ENCODE measurements around the gene COMP.
"Not testable (repeated sequence)": the region's sequence is repeated elsewhere in the genome, so short reads cannot be mapped to it uniquely, and the experiment has no call there.

The COMP gene

DNA sequence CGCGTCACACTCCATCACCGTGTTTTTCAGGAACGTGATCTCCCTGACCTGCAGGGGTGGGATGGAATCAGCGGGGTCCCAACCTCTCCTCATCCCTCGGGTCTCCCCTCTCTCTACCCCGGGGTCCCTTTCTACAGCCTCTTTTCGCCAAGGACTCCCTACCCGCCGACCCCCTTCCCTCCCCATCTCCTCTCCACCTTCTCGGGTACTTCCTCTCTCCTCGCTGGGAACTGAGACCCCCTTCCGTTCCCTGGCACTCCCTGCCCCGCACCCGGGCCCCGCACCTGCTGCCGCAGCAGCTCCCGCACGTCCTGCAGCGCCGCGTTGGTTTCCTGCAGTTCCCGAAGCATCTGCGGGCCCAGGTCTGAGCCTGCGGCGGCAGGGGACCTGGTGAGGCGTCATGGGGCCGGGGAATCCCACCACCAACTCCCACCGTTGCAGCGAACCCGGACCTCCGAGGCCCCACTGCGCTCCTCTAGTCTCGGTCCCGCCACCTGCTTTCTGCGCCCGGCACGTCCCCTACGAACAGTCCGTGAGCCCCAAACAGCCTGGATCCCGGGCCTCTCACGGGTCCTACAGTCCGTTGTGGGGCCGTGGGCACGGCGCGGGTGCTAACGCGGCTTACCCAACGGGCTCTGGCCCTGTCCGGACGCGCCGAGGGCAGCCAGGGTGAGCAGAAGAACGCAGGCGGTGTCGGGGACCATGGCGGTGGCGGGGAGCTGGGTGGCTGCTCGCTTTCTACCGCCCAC, at the start of gene COMP:
TSS of gene COMP (minus strand) at position 740 of the 749 bp plus-strand sequence. CDS start at position 704, 36 bp downstream.
- DNase-seq (ENCODE audit: insufficient read length, low spot score): no peak
- FAIRE-seq: no peak

DNA sequence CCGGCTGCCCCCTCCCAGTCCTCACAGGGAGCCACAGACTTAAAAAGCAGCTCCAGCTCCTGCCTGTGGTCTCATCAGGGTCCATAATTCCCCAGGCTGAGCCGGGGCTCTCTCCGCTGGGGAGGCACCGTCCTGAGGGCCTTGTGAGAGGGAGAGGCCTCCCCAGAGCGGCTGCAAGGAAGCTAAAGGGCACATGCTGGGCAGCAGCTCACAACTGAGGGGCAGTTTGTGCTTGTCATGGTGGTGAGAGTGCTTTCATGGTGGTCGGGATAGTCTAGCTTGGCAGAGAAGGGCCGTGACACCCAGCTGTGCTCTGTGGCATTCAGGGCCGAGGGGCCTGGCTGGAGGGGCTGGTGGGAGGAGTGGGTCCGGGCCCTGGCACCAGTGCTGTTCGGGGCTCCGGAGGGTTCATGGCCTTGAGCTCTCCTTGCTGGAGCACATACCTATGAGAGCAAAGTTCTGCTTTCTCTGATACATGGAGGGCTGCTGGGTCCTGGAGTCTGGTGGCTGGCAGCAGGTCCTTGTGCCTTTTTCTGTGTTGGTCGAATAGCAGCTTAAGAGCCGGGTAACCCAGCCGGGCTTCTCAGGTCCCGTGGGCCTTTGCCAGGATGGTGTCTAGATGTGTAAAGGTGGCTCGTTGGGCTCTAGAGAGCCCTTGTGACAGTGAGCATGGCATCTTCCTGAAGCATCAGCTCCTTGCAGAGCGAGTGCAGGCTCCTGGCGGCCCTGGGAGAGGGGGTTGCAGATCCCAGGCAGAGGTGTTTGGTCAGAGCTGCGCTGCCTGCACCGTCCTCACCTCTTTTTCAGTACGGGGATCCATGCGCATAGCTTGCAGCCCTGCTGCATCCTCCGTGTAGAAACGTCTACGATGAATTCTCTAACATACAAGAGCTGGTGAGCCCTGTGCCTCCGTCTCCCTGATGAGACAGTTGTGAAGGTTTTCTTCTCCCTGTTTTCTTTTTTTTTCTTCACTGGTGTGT, 49.5 kb upstream of the COMP start:
- no peak for DNase-seq (ENCODE audit: insufficient read length, low spot score)
- no peak for FAIRE-seq

DNA sequence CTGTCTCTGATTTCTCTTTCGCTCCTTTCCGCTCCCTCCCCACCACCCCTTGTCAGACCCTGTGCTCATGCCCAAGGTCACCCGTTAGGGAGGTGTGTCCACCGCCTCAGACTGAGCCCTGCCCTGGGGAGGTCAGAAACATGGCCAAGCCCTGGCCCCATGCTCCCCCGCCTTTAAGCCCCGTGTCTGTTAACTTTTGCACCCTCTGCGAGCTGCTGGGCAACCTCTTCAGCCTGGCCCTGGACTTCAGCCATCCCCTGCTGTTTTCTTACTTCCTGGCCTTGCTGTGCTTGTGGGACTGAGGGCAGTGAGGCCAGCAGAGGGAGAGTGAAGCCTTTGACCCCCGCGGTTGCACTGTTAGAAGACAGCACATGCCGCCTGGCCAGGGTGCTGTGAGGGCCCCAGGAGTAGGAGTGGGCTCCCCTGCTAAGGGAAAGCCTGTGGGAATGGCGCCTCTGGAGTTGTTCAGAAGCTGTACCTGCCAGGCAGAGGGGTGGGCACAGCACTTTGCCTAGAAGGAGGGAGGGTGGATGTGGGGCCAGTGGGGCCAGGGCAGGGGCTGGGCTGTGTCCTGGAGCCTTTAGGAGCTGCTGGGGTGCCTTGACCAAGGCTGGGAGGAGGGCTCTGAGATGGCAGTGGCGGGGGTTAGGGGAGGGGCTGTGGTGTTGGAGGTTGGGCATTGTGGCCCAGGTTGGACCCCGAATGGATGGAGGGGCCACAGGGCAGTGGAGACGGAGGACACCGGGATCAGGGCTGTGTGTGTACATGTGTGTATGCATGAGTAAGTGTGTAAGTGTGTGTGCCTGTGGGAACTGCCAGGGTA, 48.6 kb upstream of the COMP start:
- DNase-seq (ENCODE audit: insufficient read length, low spot score) (no peak), FAIRE-seq (no peak)

DNA sequence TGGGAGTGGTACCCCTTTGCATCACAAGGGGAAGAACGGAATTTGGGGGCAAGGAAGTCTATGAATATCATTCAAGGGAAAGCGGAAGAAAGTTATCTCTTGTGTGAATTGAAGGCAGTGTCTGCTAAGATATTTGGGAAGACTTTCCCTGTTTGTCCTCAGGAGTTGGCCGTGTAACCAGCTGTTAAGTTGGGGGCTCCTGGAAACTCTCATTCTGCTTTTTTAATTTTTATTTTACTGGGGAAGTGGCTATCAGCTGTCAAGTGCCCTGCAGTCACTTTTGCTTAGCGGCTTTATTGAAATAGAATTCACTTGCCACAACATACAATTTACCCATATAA, 43.5 kb upstream of the COMP start:
- no peak for FAIRE-seq

DNA sequence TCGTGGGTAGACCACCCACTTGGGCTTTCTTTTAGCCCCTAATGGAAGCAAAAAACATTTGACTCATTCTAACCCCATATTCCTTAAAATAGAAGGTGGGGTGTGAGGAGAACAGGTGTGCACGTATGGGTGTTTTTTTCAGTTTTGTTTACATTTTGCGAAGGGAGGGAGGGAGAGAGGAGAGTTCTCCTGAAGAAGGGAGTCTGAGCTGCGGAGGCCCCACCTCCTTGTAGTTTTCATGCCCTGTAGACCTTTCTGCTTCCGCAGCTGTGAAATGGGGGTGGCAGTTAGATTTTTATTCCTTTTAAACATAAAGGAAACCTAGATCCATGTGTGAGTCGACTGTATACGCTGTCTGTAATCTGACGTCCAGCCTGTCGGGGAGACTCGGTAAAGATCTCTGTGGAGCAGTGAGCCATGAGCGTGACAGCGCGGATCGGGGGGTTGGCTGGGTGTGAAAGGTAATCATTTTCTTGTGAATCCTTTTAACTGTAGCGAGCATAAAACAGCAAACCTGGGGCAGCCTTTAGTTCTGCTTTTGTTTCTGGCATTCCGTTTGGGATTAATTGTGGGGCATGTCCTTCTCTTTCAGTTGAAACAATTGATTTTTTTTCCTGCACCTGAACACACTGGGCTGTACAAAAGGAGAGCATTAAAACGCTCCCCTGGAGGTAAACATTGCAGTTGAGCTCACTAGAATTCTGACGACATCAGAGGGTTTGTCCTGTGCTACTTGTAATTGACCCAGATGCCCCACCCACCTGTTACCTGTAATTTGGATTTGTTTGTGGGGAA, 42.9 kb upstream of the COMP start:
- DNase-seq (ENCODE audit: insufficient read length, low spot score) (no peak), FAIRE-seq (no peak)

More for the DNA sequence above, 43.5 kb upstream of the COMP start:
- DNase-seq (ENCODE audit: insufficient read length, low spot score): no peak

DNA sequence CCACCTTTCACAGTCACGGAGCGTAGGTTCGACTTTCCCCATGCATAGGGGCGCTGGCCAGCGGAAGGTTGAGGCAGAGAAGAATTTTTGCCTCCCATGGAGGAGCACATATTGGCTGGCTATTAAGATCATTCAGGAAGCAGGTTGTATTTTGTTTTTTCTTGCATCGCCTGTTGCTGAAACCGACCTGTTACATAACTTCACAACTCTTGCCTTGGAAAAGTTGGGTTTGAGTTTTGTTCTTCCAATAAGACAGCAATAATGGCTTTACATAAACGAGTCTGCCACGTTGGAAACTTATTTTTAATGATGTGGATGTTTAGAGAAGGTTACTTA, 42.0 kb upstream of the COMP start:
- DNase-seq (ENCODE audit: insufficient read length, low spot score): no peak
- FAIRE-seq: peak; percentile 11

DNA sequence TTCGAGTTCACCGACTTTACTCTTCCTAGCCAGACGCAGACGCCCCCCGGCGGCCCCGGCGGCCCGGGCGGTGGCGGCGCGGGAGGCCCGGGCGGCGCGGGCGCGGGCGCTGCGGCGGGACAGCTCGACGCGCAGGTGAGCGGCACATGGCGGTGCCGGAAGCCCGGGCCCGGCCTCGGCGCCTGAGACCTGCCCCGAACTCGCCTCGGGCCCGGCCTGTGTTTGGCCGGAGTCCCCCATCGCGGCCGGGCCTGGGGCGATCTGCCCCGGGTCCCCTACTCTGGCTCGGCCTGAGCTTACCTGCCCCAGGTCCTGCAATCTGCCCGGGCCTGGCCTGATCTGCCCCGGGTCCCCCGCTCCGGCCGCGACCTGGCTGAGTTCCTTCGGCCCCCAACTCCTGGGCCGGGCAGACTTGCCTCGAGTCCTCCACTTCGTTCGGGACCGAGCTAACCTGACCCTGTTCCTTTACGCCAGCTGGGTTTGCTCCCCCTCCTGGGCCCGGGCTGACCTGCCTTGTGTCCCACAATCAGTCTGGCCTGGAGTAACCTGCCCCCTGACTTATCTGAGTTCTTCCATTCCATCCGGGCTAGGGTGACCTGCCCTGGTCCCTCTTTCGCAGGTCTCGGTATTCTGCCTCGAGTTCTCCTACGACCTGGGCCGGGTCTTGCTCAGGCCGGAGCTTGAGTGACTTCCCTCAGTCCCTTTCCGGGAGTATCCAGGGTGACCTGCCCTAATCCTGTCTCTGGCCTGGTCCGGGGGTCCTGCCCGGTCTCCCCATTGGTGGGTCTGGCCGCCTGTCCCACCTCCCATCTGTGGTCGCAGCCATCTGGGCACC, 41.4 kb upstream of the COMP start:
- FAIRE-seq (peak; percentile 42), DNase-seq (ENCODE audit: insufficient read length, low spot score) (no peak)

DNA sequence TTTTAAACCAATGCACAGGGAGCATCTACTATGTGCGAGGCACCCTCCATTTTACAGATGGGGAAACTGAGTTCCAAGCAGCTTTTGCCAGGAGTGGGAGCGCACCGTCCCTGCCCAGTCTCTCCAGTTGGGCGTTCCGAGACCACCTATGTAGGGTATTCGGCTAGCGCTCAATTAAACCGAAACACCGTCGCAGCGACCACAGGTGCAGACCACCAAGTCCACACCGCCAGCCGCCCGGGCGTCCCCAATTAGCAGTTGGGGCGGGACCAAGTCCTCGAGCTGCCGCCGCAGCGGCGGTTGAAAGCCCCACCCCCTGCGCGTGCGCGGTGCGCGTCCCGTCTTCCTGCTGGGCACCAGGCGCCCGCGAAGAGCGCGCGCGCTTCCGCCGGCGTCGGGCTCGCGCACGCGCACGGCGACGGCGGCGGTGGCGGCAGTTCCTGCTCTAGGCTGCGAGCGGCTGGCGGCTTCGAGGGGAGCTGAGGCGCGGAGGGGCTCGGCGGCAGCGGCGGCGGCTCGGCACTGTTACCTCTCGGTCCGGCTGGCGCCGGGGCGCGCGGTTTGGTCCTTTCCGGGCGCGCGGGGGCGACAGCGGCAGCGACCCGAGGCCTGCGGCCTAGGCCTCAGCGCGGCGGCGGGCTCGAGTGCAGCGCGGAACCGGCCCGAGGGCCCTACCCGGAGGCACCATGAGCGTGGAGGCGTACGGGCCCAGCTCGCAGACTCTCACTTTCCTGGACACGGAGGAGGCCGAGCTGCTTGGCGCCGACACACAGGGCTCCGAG, 40.6 kb upstream of the COMP start, which contains the start of gene UPF1:
TSS of gene UPF1 (plus strand) at position 436 of the 782 bp plus-strand sequence. CDS start at position 687, 251 bp downstream.
- DNase-seq (ENCODE audit: insufficient read length, low spot score): peak; percentile 97
- FAIRE-seq: no peak

DNA sequence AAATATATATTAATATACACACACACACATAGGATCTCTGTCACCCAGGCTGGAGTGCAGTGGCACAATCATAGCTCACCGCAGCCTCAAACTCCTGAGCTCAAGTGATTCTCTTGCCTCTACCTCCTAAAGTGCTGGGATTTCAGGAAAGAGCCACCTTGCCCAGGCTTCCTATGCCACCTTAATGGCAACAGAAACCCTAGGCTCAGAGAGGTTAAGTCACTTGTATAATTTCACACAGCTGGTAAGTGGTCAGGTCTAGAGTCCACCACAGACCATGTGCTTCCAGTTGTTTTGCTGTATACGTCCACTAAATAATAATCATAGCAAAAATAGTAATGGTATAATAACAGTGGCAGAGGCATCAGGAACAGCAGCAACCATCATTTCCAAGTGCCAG, 39.4 kb upstream of the COMP start:
- FAIRE-seq: no peak
- no peak for DNase-seq (ENCODE audit: insufficient read length, low spot score)

DNA sequence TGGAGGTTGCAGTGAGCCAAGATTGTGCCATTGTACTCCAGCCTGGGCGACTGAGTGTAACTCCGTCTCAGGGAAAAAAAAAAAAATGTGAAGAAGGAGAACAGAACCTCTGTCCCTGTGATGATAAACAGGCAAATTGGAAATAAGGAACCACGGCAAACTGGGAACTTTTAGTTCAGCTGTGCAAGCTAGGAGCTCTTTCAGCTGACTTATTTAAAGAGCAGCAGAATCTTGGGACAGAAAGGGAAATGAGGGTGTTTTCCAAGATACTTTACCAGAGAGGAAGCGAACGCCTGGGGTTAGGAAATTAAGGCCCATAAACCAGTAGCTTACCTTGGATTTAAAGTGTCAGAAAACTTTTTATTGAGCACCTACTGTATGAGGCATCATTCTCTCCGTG, 37.7 kb upstream of the COMP start:
- FAIRE-seq (no peak), DNase-seq (ENCODE audit: insufficient read length, low spot score) (no peak)

DNA sequence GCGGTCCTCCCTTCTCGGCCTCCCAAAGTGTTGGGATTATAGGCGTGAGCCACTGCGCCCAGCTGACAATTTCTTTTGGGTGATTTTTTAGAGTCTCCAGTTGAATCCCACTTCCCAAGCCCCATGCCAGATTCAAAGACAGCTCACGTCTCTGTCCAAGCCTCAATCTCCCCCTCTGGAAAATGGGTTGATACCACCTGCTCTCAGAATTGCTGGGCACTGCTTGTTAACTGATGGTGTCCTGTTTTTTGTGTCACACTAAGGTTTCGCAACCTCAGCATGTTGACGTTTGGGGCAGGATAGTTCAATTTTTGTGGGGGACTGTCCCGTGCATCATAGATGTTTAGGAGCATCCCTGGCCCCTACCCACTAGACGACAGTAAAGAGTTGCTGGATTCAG, 26.5 kb upstream of the COMP start:
- DNase-seq (ENCODE audit: insufficient read length, low spot score): no peak
- FAIRE-seq: no peak

DNA sequence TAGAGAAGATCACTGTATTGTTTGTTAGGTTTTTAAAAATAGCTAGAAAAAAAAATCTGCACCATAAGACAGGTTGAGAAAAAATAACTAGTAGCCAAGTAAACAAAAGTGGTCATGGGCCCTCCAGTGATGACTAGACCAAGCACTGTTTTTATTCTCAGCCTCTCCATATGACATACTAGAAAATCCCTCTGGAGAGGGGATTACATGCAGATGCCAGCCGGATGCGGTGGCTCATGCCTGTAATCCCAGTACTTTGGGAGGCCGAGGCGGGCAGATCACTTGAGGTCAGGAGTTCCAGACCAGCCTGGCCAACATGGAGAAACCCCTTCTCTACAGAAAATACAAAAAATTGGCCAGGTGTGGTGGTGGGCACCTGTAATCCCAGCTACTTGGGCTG, 25.5 kb upstream of the COMP start:
- not testable (repeated sequence) for FAIRE-seq; DNase-seq (ENCODE audit: insufficient read length, low spot score)

DNA sequence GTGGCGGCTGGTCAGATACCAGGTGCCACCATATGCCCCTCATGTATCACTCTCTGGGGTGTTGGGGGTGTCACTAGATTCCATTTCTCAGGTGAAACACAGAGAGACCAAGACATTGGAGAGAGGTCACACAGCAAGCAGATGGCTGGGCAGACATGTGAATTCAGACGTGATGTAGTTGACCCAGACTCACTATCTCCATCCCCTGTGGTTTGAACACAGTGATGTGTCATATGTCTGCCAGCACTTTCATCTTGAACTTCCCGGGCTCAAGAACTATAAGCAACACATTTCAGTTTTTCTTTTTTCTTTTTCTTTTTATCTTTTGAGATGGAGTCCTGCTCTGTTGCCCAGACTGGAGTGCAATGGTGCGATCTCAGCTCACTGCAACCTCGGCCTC, 24.6 kb upstream of the COMP start:
- no peak for FAIRE-seq
- no peak for DNase-seq (ENCODE audit: insufficient read length, low spot score)

DNA sequence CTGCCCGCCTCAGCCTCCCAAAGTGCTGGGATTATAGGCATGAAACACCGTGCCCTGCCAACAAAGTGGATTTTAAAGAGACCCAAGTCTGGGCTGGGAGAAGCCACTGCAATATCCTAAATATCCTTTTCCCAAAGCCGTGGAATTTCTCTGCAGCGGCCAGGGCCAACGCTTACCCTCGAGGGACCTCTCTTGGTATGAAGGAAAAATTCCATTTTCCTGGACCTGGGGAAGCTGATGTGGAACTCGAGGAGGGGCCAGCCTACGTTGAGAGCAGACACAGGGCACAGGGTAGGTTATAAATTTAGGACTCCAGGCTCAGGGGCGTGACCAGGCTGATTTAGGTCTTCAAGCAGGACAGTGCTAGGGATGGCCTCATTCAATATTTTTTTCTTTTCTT, 23.0 kb upstream of the COMP start:
- FAIRE-seq (no peak), DNase-seq (ENCODE audit: insufficient read length, low spot score) (no peak)

DNA sequence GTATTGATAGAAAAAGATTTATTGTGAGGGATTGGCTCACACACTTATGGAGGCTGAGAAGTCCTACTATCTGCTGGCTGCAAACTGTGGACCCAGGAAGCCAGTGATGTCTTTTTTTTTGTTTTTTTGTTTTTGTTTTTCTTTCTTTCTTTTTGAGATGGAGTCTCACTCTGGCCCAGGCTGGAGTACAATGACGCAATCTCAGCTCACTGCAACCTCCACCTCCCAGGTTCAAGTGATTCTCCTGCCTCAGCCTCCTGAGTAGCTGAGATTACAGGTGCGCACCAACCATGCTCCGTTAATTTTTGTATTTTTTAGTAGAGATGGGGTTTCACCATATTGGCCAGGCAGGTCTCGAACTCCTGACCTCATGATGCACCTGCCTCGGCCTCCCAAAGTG, 20.5 kb upstream of the COMP start:
- not testable (repeated sequence) for DNase-seq (ENCODE audit: insufficient read length, low spot score); FAIRE-seq

DNA sequence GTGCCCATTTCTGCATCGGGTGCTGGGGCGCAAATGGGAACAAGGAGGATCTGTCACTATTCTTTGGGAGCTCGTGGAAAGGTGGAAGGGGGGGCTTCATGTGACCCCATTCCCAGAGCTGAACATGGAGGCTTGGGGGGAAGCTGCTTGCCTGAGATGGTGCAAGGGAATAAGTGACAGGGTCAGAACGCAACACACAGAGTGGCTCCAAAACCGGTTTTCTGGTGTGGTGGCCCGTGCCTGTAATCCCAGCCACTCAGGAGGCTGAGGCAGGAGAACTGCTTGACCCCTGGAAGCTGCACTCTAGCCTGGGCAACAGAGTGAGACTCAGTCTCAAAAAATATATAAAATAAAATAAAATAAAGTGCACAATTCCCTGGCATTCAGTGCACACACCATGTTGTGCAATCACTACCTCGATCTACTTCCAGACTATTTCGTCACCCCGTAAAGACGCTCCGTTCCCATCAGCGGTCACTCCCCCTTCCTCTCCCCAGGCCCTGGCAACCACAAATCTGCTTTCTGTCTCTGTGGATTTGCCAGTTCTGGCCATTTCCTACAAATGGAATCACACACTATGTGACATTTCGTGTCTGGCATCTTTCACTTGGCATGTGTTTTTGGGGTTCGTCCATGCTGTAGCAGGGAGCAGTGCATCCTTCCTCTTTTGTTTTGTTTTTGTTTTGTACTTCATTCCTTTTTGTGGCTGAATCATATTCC, 18.2 kb upstream of the COMP start:
- DNase-seq (ENCODE audit: insufficient read length, low spot score) (no peak), FAIRE-seq (no peak)

DNA sequence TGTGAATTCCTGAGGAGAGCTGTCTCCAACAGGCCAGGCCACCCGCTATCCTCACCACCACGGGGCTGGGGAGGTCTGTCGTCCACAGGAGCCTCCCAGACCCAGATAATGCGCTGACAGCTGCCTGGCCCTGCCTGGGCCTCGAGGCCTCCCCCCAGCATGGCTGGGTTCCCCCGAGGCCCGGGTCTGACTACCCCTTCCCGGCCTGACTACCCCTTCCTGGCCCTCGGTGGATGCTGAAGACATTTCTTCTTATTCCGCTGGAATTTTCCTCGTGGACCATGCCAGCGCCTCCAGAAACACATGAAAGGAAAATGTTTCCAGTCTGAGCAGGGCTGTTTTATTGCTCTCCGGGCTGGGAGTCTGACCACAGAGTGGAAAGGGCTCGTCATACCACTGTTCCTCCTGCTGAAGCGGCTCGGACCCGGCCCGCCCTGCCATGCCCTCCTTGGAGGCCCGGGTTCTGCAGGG, 16.8 kb upstream of the COMP start:
- DNase-seq (ENCODE audit: insufficient read length, low spot score) (no peak), FAIRE-seq (no peak)

DNA sequence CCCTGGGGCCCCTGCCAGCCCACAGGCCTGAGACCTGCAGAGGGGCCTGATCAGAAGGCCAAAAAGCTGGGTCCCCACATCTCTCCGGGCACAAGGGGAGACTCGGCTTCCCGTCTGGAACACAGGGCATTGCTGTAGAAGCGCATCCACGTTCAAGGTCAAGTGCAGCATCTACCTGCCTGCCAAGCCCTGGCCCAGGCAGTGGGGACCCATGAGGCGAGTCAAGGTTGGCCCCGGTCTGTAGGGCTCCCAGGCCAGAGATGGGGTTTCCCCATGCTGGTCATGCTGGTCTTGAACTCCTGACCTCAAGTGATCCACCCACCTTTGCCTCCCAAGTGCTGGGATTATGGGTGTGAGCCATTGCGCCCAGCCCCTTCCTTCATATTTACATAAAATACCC, 13.5 kb upstream of the COMP start:
- DNase-seq (ENCODE audit: insufficient read length, low spot score): no peak
- FAIRE-seq: no peak

All from GM19239 (cell line).